Activated CD4-positive, alpha-beta T cell treated with anti-CD3 and anti-CD28 coated beads for 48 hours (primary cell): ENCODE measurements around the gene MEP1B.
"Not testable (repeated sequence)": the region's sequence is repeated elsewhere in the genome, so short reads cannot be mapped to it uniquely, and the experiment has no call there.

ENCODE experiments used
- DNase-seq: peaks from one replicate; pipeline ENCODE4 v3.0.0-alpha.2; 2020

MEP1B gene

GRCh38 chr18:32189790-32190189 is at the start of gene MEP1B:
TSS of gene MEP1B (plus strand) at chr18:32190039. CDS start at chr18:32190071, 32 bp downstream.
- DNase-seq: no peak

GRCh38 chr18:32148185-32148870 is 41.5 kb upstream of the MEP1B start:
- DNase-seq: no peak

GRCh38 chr18:32152705-32153448 is 37.0 kb upstream of the MEP1B start:
- no peak for DNase-seq

- DNase-seq: no peak
Observed at GRCh38 chr18:32156855-32157254, 33.0 kb upstream of the MEP1B start.

- DNase-seq: no peak
Observed at GRCh38 chr18:32157580-32157979, 32.3 kb upstream of the MEP1B start.

GRCh38 chr18:32158108-32158624 is 31.7 kb upstream of the MEP1B start:
- DNase-seq: peak; percentile 77

- DNase-seq: not testable (repeated sequence)
Observed at GRCh38 chr18:32158631-32159030, 31.2 kb upstream of the MEP1B start.

GRCh38 chr18:32160547-32160946 is 29.3 kb upstream of the MEP1B start:
- DNase-seq: no peak

- DNase-seq: no peak
Observed at GRCh38 chr18:32167980-32168730, 21.7 kb upstream of the MEP1B start.

GRCh38 chr18:32173654-32174053 is 16.2 kb upstream of the MEP1B start:
- no peak for DNase-seq

- DNase-seq: no peak
Observed at GRCh38 chr18:32174719-32175118, 15.1 kb upstream of the MEP1B start.

GRCh38 chr18:32175265-32175664 is 14.6 kb upstream of the MEP1B start:
- no peak for DNase-seq

- DNase-seq: not testable (repeated sequence)
Observed at GRCh38 chr18:32176745-32177144, 13.1 kb upstream of the MEP1B start.

- DNase-seq: no peak
Observed at GRCh38 chr18:32177530-32177929, 12.3 kb upstream of the MEP1B start.

- DNase-seq: no peak
Observed at GRCh38 chr18:32183503-32183902, 6.3 kb upstream of the MEP1B start.

GRCh38 chr18:32190209-32190608 is 370 bp downstream of the MEP1B start:
- DNase-seq: no peak

- DNase-seq: no peak
Observed at GRCh38 chr18:32195881-32196815, 6.3 kb downstream of the MEP1B start.

- no peak for DNase-seq
Observed at GRCh38 chr18:32200766-32201165, 10.9 kb downstream of the MEP1B start.

GRCh38 chr18:32201948-32202672 is 12.3 kb downstream of the MEP1B start:
- no peak for DNase-seq

GRCh38 chr18:32208023-32208422 is 18.2 kb downstream of the MEP1B start:
- no peak for DNase-seq

- DNase-seq: no peak
Observed at GRCh38 chr18:32208577-32208976, 18.7 kb downstream of the MEP1B start.
